Endothelial cell of coronary artery (primary cell): Measurements from ENCODE around the gene ELF4. TPM values are rescaled to one million over a fixed set of nuclear protein-coding genes. Genes with fewer than 3 reads are reported as not detected.

ENCODE experiments used
- total RNA-seq: library from RNA; depleted of rRNA; stranded (reverse); fragments of >200 nt; gene quantifications from 2 replicates; pipeline ENCODE4 v1.2.3, GENCODE V29; 2014

ELF4 gene
- 12.2 and 14.3 TPM in 2 replicates for total RNA-seq

GRCh38 chrX:130110379-130111219 is at the start of gene ELF4:
ELF4 (minus strand) TSS chrX:130110497; CDS start chrX:130081330, 29,167 bp downstream.

Other genes starting within 250 kb of the ELF4 start
- gene UTP14A, start 204.3 kb downstream of the ELF4 start, total RNA-seq = 22.7 and 23.3 TPM in 2 replicates
- 1.3 and 3.4 TPM in 2 replicates for gene BCORL1, start 127.9 kb downstream of the ELF4 start, total RNA-seq
- 24.9 and 26.3 TPM in 2 replicates for gene AIFM1, start 55.3 kb upstream of the ELF4 start, total RNA-seq
- gene RAB33A, start 61.5 kb upstream of the ELF4 start, total RNA-seq = 0.63 and 1.2 TPM in 2 replicates
- 2.0 and 2.2 TPM in 2 replicates for gene ZNF280C, start 158.4 kb upstream of the ELF4 start, total RNA-seq
- gene SLC25A14, start 229.4 kb upstream of the ELF4 start, total RNA-seq = 9.3 and 10.4 TPM in 2 replicates